B cell (primary cell): ENCODE data around the gene PSMG1.

Experiments
- EZH2 ChIP-seq: IDR thresholded peaks from 2 replicates; pipeline ENCODE4 v1.6.1; 2012; ENCODE audit warnings: borderline replicate concordance, low read depth, mild to moderate bottlenecking, moderate library complexity, low read length; ENCODE audit not compliant: insufficient read depth, poor library complexity, severe bottlenecking
- TF ChIP-seq, protein P1 (sequence below): fragments of 200-600 bp; IDR thresholded peaks from one replicate; pipeline ENCODE4 v1.8.0; 2022; ENCODE audit warnings: antibody characterized with exemption, mild to moderate bottlenecking

DNA sequence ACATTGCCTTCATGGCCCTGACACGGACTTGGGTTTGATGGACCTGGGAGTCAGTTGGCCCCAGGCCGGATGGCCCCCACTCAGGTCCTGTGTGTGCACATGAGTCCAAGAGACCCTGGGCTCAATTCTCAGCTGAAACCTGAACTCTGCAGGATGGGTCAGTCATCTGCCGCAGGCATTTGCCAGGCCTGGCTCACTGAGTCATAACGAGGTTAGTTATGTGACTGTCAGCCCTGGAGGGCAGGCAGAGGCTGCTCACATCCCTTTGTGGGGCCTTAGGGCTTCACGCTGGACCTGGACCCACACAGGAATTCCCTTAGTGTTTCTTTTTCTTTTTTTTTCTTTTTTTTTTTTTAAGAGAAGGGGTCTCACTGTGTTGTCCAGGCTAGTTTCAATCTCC, 46.5 kb downstream of the PSMG1 start:
- TF ChIP-seq, protein P1, sequence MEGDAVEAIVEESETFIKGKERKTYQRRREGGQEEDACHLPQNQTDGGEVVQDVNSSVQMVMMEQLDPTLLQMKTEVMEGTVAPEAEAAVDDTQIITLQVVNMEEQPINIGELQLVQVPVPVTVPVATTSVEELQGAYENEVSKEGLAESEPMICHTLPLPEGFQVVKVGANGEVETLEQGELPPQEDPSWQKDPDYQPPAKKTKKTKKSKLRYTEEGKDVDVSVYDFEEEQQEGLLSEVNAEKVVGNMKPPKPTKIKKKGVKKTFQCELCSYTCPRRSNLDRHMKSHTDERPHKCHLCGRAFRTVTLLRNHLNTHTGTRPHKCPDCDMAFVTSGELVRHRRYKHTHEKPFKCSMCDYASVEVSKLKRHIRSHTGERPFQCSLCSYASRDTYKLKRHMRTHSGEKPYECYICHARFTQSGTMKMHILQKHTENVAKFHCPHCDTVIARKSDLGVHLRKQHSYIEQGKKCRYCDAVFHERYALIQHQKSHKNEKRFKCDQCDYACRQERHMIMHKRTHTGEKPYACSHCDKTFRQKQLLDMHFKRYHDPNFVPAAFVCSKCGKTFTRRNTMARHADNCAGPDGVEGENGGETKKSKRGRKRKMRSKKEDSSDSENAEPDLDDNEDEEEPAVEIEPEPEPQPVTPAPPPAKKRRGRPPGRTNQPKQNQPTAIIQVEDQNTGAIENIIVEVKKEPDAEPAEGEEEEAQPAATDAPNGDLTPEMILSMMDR: no peak
- TF ChIP-seq EZH2: no peak
